HG03060 (cell line): ENCODE measurements around the gene TAB2.
"Not testable (repeated sequence)": the region's sequence is repeated elsewhere in the genome, so short reads cannot be mapped to it uniquely, and the experiment has no call there.

Experiments used
- ATAC-seq: cut with Tn5 transposase; IDR thresholded peaks from one replicate; pipeline ENCODE4 v1.9.1; 2021; ENCODE audit warnings: low read depth, moderate number of reproducible peaks; ENCODE audit not compliant: unreplicated experiment

Gene TAB2

DNA sequence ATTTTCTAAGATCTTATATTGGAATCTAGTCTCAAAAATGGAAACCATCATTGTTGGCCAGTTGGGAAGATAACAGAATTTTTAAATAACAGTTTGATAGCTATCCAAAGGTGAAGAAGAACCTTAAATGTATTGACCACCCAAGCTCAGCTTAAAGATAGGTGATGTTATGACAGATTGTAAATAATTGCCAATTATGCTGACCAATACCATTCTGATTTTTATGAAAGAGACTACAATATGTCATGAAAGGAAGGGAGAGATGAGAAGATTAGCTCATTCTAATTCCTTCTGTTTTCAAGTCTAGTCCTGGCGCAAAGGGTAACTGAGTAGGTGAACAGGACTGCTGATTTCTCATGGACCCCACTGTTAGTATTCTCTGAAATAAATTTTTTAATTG is 5.7 kb upstream of the TAB2 start:
- no peak for ATAC-seq

DNA sequence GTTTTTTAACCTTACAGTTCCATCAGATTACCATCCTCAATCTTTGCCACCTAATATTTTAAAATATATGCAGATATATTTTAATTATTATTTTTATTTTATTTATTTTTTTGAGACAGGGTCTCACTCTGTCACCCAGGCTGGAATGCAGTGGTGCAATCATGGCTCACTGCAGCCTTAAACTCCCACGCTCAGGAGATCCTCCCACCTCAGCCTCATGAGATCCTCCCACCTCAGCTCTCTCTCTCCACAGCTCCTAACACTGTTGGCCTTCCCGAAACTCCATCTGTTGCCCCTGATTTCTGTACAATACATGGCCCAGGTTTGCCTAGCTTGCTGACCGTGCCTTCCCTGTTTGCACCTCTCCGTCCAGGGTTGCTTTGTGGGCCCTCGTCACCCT is 4.4 kb upstream of the TAB2 start:
- ATAC-seq, result no peak

DNA sequence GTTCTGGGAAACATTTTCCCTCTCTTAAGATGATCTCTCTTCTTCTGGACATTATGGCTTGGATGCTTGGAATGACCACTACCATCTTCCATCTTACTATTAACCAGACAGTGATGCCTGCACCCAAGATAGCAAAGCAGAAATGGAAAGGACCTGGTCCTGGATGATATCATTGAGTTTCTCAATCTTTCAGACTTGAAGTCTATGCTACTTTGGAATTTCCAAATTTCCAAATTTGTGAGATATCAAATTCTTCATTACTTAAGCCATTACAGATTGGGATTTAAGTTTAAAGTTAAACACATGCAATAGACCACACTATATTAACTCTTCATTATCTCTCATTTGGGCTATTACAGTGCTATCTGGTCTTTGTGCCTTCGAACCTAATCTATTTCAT is 3.7 kb upstream of the TAB2 start:
- no peak for ATAC-seq

DNA sequence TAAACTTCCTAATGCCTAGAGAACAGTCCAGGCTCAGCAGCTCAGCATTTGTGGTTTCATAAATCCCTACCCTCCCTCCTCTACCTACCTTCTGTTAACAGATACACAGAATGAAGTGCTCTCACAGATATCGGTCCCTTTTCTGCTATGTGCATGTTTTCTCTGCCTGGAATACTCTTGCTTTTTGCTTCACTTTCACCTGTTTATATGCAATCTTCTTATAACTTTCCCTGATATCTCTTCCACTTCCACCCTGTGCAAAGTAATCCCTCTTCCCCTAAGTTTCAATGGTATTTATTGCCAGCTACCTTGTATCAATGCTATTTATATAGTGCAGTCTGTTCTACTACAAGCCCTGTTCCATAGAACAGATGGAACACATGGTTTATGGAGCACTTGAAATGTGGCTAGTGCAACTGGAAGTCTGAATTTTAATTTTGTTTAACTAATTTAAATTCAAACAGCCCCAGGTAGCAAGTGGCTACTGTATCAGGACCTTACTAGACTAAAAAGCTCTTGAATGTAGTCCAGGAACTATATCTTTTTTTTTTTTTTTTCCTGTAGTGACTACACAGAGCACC is 3.1 kb upstream of the TAB2 start:
- ATAC-seq, result no peak

DNA sequence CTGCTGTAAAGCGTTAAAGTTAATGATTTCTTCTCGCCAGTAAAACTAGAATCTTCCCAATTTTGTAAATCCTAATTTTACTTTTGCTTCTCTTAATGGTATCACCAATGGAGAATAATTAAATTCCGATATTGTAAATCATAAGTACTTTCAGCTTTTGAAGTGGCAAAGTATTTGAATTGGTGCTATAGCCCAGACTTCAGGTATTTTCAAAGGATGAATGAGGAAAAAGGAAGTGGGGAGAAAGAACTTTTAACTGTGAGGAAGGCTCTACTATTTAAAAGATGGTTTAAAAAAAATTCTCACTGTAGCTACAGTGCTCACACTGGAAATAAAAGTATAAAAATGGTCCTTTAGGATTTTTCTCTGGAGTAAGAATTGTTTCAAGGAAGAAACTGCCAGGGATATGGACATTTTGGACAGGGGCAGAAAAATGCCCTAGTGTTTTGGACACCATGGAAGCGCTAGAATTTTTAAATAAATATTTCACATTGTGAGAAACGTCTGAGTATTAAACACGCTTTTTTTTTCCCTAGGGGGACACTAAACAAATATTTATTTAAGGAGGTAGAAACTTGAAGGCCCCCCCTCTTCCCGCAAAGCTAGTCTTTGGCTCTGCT is 1.3 kb upstream of the TAB2 start:
- ATAC-seq, result no peak

DNA sequence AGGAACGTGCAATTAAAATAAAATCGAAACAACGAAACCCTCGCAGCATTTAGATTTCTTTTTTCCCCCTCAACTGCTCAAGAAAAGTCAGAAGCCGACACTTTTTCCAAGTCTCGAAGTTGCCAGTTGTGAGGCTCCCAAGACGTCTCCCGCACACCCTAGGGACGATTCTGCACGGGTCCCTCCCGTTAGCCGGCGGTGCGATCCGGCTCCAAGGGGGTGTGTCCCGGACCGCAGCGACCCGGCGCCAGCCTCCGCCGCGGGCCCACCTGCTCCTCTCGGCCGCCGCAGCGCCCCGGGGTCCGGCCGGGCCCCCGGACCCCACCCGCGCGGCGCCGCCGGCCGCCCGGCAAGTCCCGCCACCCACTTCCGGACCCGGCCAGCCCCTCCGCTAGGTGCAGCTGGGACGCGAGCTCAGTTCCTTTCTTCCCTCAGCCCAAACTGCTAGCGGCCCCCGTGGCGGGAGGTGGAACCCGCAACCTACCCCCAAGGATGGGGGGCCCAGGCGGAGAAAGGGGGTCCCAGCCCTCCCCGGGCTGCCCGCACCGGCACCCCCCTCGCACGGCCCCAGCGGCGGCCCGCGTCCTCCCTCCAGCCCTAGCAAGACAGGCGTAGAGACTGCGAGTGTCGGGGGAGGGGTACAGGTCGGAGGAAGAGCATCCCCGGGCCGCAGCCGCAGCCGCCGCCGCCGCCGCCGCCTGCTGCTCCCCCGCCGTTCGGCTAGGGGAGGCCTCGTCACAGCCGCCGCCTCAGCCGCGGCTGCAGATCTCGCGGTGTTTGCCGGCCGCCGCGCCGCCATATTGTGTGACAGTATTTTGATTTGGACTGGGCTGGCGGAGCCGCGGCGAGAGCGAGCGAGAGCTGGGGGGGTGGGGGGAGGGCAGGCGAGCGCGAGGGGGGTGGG is 520 bp upstream of the TAB2 start:
- peak; percentile 59 for ATAC-seq

DNA sequence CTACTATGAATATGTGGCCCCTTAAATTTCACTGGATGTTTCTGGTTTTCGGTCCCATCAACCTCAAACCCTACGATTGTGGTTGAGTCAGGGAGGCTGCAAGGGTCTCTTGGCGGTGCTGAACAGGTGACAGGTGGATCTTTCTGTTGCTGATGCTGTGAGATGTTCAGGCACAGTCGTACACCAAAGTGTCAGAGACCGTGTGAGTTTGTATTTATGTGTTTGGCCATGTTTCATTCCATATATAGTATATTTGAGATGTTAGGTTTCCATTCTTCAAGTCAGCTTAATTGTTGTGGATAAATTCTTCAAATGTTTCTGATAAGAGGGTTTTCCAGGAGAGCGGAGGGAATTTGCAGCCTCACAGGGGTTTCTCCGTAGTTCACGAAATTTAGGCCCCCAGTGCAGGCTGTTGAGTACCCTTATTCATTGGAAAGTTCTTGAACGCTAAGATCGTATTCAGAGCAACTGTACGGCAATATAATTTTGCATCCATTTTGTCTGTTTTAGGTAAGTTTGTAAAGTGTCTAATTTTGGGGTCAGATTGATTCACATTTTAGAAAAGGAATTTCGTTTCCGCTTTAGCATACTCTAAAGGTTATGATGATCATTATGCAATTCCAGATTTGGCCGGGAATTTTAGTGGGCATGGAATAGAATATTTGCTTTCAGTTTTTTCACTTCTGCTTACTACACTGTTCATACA is 1.2 kb downstream of the TAB2 start:
- no peak for ATAC-seq

DNA sequence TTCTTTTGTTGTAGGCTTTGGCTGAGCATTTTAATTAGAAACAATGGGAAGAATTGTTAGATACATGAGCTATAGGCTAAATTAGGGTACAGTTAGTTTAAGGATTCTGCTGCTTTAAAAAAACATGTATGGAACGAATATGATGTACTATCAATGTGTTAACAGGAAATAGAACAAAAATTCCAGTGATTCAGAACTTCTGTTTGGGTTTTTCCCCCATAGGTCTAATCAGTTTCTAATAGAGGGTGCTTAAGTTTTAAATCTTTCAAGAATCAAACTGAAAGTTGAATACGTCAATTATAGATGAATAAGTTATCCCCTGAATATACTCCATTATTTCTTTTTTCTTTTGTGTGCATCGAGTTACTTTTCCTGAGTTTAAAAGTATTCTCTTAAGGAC is 1.9 kb downstream of the TAB2 start:
- ATAC-seq, result no peak

DNA sequence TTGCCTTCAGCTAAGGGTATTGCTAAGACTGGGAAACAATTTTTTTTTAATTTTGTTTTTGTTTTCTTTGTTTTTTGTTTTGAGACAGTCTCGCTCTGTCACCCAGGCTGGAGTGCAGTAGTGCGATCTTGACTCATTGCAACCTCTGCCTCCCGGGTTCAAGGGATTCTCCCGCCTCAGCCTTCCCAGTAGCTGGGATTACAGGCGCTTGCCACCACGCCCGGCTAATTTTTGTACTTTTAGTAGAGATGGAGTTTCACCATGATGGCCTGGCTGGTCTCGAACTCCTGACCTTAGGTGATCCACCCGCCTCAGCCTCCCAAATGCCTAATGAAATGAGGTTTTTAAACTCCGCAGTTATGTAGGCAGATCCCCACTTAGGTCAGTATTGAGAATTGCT is 2.5 kb downstream of the TAB2 start:
- ATAC-seq, result not testable (repeated sequence)

DNA sequence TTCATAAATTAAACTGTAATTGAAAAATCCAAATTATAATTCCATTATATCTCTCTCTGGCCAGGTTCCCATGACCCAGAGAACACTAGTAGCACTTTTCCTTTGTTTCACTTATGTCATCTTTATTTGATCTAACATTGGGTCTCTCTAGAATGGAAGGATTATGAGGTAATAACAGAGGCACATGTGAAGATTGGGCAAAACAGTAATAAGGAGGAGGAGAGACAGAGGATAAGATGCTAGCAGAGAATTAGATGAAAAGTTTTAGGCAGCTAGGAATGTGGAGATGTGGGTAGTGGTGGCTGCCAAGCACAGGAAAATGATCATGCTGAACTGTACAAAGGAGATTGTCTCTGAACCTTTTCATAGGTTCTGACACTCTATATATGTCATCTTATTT is 3.3 kb downstream of the TAB2 start:
- ATAC-seq, result no peak

DNA sequence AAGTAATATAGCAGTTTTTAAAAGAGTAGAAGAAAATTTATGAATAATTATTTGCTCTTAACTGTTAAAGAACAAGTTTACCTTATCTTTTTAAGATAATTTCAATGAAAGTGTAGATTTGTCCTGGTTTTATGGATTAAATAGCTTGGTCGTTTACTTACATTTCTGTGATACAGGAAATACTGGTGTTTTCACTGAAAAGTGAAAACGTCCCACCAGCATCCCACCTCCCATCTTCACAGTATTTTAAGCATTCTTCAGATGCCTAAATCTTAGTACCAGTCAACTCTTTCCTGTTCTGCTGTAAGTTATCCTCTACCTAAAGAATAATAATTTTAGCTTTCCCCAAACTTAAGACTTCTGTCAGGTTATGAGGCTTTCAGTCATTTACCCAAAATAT is 5.8 kb downstream of the TAB2 start:
- no peak for ATAC-seq

DNA sequence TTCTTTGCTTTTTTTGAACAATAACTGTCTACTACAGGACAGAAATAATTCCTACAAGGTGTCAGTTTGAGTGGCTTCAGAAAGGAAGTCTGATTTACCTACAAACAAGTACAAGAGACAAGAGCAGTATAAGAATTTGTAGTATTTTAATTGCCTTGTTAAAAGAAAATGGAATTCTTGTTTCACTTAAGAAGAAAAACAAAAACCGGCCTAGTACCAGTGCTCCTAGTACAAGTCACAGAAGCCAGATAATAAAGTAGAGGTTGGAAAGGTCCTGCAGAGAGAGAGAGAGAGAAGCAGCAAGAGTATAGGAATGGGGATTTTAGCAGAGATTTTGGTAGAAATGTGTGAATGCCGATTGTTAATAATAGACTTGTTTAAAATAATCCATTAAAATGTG is 6.4 kb downstream of the TAB2 start:
- no peak for ATAC-seq

DNA sequence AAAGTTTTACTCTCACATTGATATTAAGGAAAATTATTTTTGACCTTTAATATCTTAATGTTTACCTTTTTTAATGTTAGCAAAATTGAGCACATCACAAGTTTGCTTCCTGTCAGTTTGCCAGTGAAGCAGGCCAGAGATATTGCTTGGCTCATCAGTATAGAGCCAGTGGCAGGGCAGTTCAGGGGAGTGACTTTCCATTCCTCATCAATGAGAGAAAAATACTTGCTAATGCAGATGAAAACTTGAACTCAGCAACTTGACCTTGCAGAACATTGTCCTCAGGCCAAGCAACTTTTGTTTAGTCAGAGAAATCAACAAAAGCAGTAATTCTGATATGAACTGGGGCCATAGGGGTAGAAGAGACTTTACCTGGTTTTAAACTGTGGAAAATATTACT is 6.9 kb downstream of the TAB2 start:
- ATAC-seq, result no peak

DNA sequence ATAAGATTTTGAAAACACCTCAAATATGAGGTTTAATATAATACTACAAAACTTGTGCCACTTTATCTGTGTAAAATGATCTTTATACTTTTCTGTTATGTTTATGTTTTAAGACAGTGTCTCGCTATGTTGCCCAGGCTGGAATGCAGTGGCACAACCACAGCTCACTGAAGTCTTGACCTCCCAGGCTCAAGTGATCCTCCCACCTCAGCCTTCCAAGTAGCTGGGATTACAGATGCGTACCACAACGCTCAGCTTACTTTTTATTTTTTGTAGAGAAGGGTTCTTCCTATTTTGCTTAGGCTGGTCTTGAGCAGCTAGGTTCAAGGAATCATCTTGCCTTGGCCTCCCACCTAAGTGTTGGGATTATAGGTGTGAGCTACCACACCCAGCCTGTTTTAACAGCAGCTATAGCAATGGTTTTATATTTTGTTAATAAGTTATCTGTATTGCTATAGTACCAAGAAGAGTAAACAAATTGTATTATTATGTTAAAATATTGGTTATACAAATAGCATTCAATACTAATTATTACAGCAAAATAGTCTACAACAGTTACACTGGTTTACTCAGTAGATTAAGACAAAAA is 8.2 kb downstream of the TAB2 start:
- ATAC-seq, result no peak

DNA sequence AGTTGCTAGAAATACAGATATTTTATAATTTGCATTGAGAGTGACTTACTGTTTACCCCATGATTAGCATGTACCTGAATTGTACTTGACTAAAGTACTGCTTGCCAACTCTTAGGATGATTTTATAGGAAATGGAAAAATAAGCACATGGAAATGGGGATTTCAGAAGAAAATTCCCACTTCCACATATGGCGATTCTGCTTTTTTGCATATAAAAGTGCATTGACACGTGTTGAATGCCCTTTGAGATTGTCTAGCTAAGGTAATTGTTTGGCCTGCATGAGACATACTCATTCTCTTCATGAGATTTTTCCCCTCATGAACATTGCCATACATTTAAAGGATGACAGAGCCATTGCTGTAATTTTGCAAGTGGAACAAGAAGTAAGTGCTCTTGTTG is 10.1 kb downstream of the TAB2 start:
- ATAC-seq, result no peak

DNA sequence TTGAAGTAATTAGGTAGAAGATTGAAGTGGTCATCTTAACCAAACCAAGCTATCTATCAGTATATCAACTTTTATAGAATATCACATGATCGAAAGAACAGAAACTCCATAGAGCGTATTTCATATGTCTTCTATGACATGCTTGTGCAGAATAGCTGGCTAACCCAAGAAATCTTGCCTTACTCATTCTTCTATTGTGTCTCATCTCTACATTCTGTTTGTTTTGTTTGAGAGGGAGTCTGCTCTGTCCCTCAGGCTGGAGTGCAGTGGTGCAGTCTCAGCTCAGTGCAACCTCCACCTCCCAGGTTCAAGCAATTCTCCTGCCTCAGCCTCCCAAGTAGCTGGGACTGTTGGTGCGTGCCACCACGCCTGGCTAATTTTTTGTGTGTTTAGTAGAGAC is 10.6 kb downstream of the TAB2 start:
- no peak for ATAC-seq

DNA sequence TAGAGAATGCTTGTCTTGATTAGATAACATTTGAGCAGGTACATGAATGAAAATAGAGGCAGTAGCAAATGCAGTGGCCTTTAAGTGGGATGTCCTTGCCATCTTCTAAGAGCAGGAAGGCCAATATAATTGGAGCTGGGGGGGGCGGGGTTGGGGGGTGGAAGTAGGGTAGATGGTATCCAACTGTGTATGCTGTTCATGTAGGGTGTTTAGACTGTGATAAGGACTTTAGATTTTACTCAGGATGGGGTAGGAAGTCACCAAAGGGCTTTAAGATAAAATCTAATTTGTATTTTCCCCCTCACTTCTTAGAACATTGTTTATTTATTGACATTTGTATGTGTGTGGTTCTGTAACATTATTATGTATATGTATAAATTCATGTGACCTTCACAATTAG is 12.0 kb downstream of the TAB2 start:
- ATAC-seq, result no peak

DNA sequence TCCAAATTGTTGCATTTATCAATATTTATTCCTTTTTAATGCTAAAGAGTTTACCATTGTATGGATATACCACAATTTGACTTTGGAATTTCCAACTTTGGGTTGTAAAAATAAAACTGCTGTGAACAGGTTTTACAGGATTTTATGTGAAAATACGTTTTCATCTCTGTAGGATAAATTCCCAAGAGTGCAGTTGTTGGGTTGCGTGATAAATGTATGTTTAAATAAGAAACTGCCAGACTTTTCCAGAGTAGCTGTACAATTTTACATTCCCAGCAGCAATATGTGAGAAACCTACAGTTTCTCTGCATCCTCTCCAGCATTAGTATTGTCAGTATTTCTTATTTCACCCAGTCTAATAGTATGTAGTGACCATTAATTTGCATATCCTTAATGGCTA is 12.6 kb downstream of the TAB2 start:
- ATAC-seq, result no peak

DNA sequence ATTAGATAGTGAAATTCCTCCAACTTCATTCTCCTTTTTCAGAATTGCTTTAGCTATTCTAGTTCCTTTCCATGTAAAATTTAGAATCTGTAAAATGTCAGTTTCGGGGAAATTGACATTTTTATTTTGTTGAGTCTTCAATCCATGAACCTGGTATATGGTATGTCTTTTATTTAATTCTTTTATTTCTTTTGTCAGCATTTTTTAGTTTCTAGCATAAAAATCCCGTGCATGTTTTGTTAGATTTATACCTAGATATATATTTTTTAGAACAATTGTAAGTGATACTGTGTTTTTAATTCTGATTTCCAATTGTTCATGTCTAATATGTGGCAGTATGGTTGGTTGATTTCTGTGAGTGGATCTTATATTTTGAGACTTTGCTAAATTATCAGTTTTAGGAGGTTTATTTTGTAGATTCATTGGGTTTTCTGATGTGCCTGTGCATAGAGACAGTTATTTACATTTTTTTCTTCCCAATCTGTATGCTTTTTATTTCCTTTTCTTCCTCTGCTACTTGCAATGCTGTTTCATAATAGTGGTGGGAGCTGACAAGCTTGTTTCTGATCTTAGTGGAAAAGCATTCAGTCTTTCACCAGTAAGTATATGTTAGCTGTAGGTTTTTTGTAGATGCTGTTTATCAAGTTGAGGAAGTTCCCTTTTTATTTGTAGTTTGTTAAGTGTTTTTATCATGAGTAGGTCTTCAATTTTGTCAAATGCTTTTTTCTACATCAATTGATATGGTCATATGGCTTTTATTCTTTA is 13.7 kb downstream of the TAB2 start:
- ATAC-seq, result no peak

DNA sequence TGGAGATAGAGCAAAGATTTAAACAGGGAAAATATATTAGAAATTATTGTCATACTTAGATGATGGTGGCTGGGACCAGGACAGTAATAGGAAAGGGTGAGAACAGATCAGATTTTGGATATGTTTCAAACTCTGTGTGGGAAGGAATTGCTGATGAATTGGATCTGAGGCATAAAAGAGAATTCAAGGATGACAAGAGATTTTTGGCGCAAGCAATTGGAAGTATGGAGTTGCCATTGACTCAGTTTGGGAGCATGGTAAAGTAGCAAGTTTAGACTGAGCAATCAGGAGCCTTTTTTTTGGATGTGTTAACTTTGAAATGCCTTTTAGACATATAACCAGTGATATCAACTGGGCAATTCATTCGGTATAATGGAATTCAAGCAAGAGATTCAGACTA is 14.4 kb downstream of the TAB2 start:
- ATAC-seq, result no peak
